ENCODE results near the gene RASAL2.
"Not testable (repeated sequence)": the region's sequence is repeated elsewhere in the genome, so short reads cannot be mapped to it uniquely, and the experiment has no call there.

RASAL2 gene

DNA sequence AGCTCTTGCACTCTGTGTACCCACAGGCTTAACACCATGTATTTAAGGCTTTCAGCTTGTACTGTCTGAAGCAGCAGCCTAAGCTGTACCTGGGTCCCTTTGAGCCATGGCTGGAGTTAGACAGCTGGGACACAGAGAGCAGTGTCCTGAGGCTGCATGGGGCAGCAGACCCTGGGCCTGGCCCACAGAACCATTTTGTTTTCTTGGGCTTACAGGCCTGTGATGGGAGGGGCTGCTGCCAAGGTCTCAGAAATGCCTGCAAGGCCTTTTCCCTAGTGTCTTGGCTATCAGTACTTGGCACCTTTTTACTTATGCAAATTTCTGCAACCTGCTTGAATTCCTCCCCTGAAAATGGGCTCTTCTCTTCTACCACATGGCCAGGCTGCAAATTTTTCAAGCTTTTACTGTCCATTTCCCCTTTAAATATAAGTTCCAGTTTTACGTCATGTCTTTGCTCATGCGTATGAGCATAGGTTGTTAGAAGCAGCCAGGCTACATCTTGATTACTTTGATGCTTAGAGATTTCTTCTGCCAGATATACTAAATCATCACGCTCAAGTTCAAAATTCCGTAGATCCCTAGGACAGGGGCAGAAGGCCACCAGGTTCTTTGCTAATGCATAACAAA lies 259.0 kb downstream of the RASAL2 start:
- DNase-seq, result no peak

GRCh38 chr1:178353524-178353923 lies 259.6 kb downstream of the RASAL2 start:
- DNase-seq, result no peak

GRCh38 chr1:178354816-178355215 lies 260.9 kb downstream of the RASAL2 start:
- DNase-seq, result no peak

GRCh38 chr1:178356299-178356698 lies 262.4 kb downstream of the RASAL2 start:
- no peak for DNase-seq

DNA sequence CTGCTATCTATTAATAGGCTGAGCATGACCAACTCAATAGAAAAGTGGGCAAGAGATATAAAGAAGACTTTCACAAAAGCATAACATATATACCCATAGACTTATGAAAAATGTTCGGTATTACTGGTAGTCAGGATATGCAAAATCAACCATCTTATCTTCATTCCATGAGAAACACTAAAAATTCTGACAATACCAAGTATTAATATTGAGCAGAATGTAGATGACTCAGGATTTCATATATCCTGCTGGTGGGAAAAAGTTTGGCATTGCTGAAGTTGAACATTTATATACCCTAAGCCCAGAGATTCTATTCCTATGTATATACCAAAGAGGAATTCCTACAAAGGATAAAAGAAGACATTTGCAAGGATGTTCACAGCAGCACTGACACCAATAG lies 264.6 kb downstream of the RASAL2 start:
- no peak for DNase-seq

DNA sequence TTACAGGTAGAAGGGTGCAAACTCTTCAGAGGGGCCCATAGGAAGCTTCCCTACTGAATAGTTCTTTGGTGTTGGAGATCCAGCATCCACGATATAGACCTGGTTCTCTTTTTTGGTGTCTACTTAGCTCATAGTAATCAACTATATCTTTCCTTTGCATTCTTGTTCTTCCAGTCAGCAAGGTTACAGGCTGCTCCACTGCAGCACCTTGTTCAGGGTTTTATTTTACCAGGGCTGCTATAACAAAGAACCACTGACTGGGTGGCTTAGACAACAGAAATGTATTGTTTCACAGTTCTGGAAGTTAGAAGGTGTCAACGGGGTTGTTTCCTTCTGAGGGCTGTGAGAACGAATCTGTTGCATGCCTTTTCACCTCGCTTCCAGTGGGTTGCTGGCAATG lies 266.5 kb downstream of the RASAL2 start:
- no peak for DNase-seq

GRCh38 chr1:178361847-178362246 lies 267.9 kb downstream of the RASAL2 start:
- DNase-seq, result no peak

DNA sequence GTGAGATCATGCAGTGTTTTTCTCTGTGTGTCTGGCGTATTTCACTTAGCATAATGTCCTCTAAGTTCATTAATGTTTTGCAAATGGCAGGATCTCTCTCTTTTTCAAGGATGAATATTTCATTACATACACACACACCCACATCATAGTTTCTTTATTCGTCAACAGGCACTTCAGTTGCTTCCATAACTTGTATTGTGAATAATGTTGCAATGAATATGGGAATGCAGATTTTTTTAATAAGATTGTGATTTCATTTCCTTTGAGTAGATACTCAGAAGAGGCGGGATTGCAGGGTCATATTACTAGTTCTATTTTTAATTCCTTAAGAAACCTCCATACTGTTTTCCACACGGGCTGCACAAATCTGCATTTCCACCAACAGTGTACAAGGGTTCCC lies 268.8 kb downstream of the RASAL2 start:
- DNase-seq, result no peak

DNA sequence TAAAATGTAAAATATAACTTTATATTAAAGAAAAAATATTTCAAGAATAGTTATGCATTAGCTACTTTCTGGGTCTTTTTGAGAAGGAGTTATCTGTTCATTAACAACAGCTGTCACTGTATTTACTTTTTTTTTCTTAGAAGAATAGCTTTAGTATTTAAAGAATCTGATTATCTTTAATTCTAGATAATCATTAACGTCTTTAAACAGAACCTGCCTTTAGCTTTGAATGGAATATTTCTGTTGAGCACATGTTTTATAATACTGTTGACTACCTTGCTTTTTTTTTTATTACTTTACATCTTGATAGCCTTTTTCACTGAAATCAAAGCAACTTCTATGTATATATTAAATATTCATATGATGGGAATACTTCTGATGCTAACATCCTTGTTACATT lies 270.9 kb downstream of the RASAL2 start:
- DNase-seq, result no peak

GRCh38 chr1:178367151-178367550 lies 273.2 kb downstream of the RASAL2 start:
- no peak for DNase-seq

- DNase-seq, result no peak
Measured at GRCh38 chr1:178368208-178368607, 274.3 kb downstream of the RASAL2 start.

- DNase-seq, result no peak
Measured at GRCh38 chr1:178371235-178371634, 277.3 kb downstream of the RASAL2 start.

DNA sequence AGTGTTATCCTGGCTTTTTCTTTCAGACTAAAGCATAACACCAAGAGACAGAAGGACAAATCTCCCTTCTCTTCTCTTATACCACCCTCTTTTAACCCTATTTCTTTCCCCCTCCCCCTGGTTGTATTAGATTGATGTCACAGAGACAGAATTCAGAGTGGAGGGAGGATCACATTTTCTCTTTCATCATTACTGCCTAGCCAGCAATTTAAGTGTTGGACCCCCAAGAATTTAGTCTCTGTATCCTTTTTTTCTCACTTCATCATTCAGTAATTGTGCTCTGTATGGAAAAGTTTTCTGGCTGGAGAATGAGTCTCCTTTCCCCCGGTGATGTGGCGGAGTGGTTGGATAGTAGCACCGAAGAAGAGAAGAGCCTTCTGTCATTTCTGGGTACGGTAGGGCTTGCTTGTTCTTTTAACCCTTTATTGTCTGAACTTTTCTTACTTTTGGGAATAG lies 278.1 kb downstream of the RASAL2 start:
- DNase-seq, result no peak

GRCh38 chr1:178374016-178374415 lies 280.1 kb downstream of the RASAL2 start:
- no peak for DNase-seq

DNA sequence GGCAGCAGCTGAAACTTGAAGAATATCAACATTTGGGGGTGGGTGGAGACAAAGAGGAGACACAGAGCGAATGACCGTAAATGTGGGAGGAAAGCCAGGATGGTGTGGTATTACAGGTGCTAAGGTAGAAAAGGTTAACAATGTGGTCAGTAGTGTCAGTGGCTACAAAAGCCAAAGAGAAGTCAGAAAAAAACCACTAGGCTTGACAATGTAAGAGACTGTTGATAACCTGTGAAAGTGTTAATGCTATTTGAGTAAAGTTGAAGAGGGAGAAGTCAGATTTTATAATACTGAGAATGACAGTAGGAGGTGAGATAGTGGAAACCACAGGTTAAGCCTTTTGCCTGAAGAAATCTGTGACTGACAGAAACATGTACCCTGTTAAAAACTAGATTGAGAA lies 282.1 kb downstream of the RASAL2 start:
- no peak for DNase-seq

DNA sequence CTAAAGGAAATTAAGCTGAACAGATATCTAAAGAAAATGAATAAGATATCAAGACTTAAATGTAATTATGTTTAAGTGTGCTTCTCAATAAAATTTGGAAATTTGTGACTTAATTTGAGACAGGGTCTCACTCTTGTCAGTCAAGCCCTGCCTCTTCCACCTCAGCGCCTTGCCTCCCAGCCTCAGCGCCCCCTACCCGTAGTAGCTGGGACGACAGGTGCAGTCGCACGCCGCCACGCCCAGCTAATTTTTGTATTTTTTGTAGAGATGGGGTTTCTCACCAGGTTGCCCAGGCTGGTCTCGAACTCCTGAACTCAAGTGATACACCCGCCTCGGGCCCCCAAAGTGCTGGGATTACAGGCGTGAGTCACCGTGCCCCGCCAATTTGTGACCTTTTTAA lies 285.9 kb downstream of the RASAL2 start:
- no peak for DNase-seq

- no peak for DNase-seq
Measured at GRCh38 chr1:178382372-178382771, 288.5 kb downstream of the RASAL2 start.

DNA sequence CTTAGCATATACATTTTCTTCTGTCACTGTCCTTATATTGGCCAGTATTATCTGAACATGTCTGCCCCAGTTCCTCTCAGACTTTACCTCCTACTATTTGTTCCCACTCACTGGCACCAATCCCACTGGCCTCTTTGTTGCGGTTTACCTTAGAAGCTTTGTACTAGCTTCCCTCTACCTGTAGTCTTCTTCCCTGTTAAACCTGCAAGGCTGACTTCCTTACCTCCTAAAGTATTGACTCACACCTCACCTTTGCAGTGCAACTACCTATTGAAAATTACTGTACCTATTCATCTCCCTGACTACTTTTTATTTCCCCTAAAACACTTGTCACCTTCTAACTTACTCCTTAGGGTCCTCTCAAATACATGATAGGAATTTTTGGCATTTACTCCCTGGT lies 291.8 kb downstream of the RASAL2 start:
- DNase-seq, result no peak

- DNase-seq, result no peak
Measured at GRCh38 chr1:178388418-178389145, 294.7 kb downstream of the RASAL2 start.

DNA sequence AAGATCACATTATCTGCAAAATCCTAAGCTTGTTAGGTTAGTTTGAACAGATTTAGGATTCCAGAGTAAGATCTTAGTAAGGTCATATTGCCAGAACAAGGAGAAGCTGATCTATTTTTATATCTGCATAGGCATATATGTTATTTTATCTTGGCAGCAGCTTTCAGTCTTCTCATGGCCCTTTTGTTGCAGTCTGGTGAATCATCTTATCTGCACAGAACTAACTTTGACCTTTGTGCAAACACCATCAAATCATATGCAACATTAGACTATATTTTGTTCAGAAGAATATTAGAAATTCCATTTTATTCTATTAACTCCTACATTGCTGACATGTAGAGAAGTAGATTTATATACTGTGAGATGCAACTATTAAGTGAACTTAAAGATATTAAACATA lies 295.5 kb downstream of the RASAL2 start:
- DNase-seq, result no peak

GRCh38 chr1:178390280-178390679 lies 296.4 kb downstream of the RASAL2 start:
- not testable (repeated sequence) for DNase-seq

GRCh38 chr1:178393370-178393769 lies 299.5 kb downstream of the RASAL2 start:
- DNase-seq, result no peak

GRCh38 chr1:178396789-178397188 lies 302.9 kb downstream of the RASAL2 start:
- no peak for DNase-seq

DNA sequence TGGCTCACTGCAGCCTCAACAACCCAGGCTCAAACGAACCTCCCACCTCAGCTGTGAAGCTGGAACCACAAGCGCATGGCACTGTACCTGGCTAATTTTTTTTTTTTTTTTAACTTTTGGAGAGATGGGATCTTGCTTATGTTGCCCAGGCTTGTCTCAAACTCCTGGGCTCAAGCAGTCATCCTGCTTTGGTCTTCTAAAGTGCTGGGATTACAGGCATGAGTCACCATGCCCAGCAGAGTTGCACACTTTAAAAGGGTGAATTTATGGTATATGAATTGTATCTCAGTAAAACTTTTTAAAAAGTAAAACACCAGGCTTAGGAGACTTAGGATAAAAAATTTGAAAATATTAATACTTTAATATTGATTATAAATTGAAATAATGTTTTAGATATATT lies 303.8 kb downstream of the RASAL2 start:
- DNase-seq, result no peak
